Nephron (organoid): ENCODE results near the gene NDUFAF2.
"Not testable (repeated sequence)": the region's sequence is repeated elsewhere in the genome, so short reads cannot be mapped to it uniquely, and the experiment has no call there.

Experiments used
- H3K27ac Mint-ChIP-seq, 3 experiments: 2 replicates each; pipeline ENCODE4 v1.8.0; 2020; ENCODE audit warnings: mixed read lengths in 3 of 3, mild to moderate bottlenecking in 2 of 3, moderate library complexity in 1 of 3
- H3K27me3 Mint-ChIP-seq: 2 replicates; pipeline ENCODE4 v1.8.0; 2021; ENCODE audit warnings: low read depth, mild to moderate bottlenecking, moderate library complexity, mixed read lengths
- H3K36me3 Mint-ChIP-seq: 2 replicates; pipeline ENCODE4 v1.8.0; 2020; ENCODE audit warnings: low read depth, mixed read lengths
- H3K4me1 Mint-ChIP-seq: 2 replicates; pipeline ENCODE4 v1.8.0; 2020; ENCODE audit warnings: mixed read lengths
- H3K4me3 Mint-ChIP-seq, 3 experiments: 2 replicates each; pipeline ENCODE4 v1.8.0; 2020; ENCODE audit warnings: mild to moderate bottlenecking in 3 of 3, mixed read lengths in 3 of 3, moderate library complexity in 2 of 3
- H3K9me3 Mint-ChIP-seq: 2 replicates; pipeline ENCODE4 v1.8.0; 2020; ENCODE audit warnings: mixed read lengths
- CTCF ChIP-seq, 3 experiments: fragments of 200-600 bp; sonication (generic); IDR thresholded peaks; one replicate each; pipeline ENCODE4 v1.5.0; 2021; ENCODE audit warnings: antibody characterized with exemption in 3 of 3; ENCODE audit not compliant: unreplicated experiment in 3 of 3

Gene NDUFAF2

GRCh38 chr5:60978968-60979367, 34.0 kb downstream of the NDUFAF2 start:
- Mint-ChIP-seq H3K9me3 (peaks cover 25% of the 10 kb centered on the region), H3K36me3 (peaks cover 8% of the 10 kb centered on the region), H3K4me1 (no peaks in the 10 kb centered on the region), H3K27me3 (no peaks in the 10 kb centered on the region), H3K27ac (no peak overlapping the region), H3K4me3 (no peak overlapping the region)
- no peak for TF ChIP-seq CTCF (IDR thresholded peaks at IDR 0.05; ENCODE audit: unreplicated experiment in 3 of 3)

GRCh38 chr5:60980511-60980910, 35.5 kb downstream of the NDUFAF2 start:
- no peaks in the 10 kb centered on the region for H3K27me3 Mint-ChIP-seq
- H3K4me3 Mint-ChIP-seq: no peak overlapping the region
- H3K9me3 Mint-ChIP-seq: peaks cover 32% of the 10 kb centered on the region
- no peak overlapping the region for H3K27ac Mint-ChIP-seq
- H3K36me3 Mint-ChIP-seq: peaks cover 15% of the 10 kb centered on the region
- no peak for TF ChIP-seq CTCF (IDR thresholded peaks at IDR 0.05; ENCODE audit: unreplicated experiment in 3 of 3)
- no peaks in the 10 kb centered on the region for H3K4me1 Mint-ChIP-seq

GRCh38 chr5:60982127-60982526, 37.1 kb downstream of the NDUFAF2 start:
- H3K27ac Mint-ChIP-seq, H3K4me1 Mint-ChIP-seq, H3K27me3 Mint-ChIP-seq, H3K4me3 Mint-ChIP-seq: not testable (repeated sequence)
- Mint-ChIP-seq H3K36me3 (peaks cover 28% of the 10 kb centered on the region), H3K9me3 (peaks cover 46% of the 10 kb centered on the region)

- no peak overlapping the region for H3K27ac Mint-ChIP-seq
- TF ChIP-seq CTCF (IDR thresholded peaks at IDR 0.05; ENCODE audit: unreplicated experiment in 3 of 3): no peak
These were observed 44.8 kb downstream of the NDUFAF2 start for GRCh38 chr5:60989790-60990189.

GRCh38 chr5:60992871-60993270, 47.9 kb downstream of the NDUFAF2 start:
- TF ChIP-seq CTCF (IDR thresholded peaks at IDR 0.05; ENCODE audit: unreplicated experiment in 3 of 3): no peak
- Mint-ChIP-seq H3K27me3 (no peaks in the 10 kb centered on the region), H3K36me3 (peaks cover 23% of the 10 kb centered on the region), H3K4me3 (no peak overlapping the region), H3K27ac (no peak overlapping the region), H3K4me1 (no peaks in the 10 kb centered on the region), H3K9me3 (peaks cover 35% of the 10 kb centered on the region)

More at GRCh38 chr5:60989790-60990189, 44.8 kb downstream of the NDUFAF2 start:
- H3K27me3 Mint-ChIP-seq: no peaks in the 10 kb centered on the region
- no peak overlapping the region for H3K4me3 Mint-ChIP-seq
- H3K4me1 Mint-ChIP-seq: no peaks in the 10 kb centered on the region
- peaks cover 39% of the 10 kb centered on the region for H3K36me3 Mint-ChIP-seq
- H3K9me3 Mint-ChIP-seq: peaks cover 58% of the 10 kb centered on the region

GRCh38 chr5:60993425-60993824, 48.4 kb downstream of the NDUFAF2 start:
- no peak for TF ChIP-seq CTCF (IDR thresholded peaks at IDR 0.05; ENCODE audit: unreplicated experiment in 3 of 3)
- H3K9me3 Mint-ChIP-seq: peaks cover 29% of the 10 kb centered on the region
- peaks cover 23% of the 10 kb centered on the region for H3K36me3 Mint-ChIP-seq
- no peaks in the 10 kb centered on the region for H3K27me3 Mint-ChIP-seq
- no peaks in the 10 kb centered on the region for H3K4me1 Mint-ChIP-seq
- no peak overlapping the region for H3K27ac Mint-ChIP-seq
- H3K4me3 Mint-ChIP-seq: no peak overlapping the region
